ENCODE data around the gene CNTN4. TPM values are rescaled to one million over a fixed set of nuclear protein-coding genes. Genes with fewer than 3 reads are reported as not detected.

CNTN4 gene
- total RNA-seq, 2 experiments from 2014 or later = not detected

DNA sequence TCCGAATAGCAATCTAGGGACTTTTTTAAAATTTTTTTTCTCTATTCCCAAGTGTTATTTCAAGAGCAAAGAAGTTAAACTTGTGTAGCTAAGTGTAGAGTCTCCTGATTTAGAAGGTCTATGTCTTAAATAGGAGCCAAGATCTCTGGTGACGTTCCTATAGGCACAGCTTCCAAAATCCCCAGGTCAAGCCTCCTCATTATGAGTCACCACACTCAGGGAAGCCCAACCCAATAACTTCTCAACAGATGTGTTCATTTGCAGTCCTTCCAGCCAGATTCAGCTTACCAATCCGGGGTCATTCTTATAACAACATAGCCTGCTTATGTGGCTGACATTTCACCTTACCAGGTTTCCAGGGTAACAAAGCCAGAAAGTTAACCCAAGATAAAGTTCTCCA, 741.2 kb downstream of the CNTN4 start:
- no peak overlapping the region for H3K27ac Mint-ChIP-seq
- no peaks in the 10 kb centered on the region for H3K36me3 Mint-ChIP-seq (ENCODE audit: low read depth)
- no peak overlapping the region for H3K4me3 Mint-ChIP-seq
- no peak for ATAC-seq
- no peaks in the 10 kb centered on the region for H3K9me3 Mint-ChIP-seq
- DNase-seq = no peak
- intact Hi-C loops (cut with micrococcal nuclease) = no loop called here
- H3K27me3 Mint-ChIP-seq = no peaks in the 10 kb centered on the region
- CTCF ChIA-PET = no interaction called here
- POLR2A ChIA-PET = no interaction called here
- H3K4me1 Mint-ChIP-seq (ENCODE audit: low read depth) = no peaks in the 10 kb centered on the region
- TF ChIP-seq, protein P1, sequence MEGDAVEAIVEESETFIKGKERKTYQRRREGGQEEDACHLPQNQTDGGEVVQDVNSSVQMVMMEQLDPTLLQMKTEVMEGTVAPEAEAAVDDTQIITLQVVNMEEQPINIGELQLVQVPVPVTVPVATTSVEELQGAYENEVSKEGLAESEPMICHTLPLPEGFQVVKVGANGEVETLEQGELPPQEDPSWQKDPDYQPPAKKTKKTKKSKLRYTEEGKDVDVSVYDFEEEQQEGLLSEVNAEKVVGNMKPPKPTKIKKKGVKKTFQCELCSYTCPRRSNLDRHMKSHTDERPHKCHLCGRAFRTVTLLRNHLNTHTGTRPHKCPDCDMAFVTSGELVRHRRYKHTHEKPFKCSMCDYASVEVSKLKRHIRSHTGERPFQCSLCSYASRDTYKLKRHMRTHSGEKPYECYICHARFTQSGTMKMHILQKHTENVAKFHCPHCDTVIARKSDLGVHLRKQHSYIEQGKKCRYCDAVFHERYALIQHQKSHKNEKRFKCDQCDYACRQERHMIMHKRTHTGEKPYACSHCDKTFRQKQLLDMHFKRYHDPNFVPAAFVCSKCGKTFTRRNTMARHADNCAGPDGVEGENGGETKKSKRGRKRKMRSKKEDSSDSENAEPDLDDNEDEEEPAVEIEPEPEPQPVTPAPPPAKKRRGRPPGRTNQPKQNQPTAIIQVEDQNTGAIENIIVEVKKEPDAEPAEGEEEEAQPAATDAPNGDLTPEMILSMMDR (IDR thresholded peaks at IDR 0.05) = no peak

DNA sequence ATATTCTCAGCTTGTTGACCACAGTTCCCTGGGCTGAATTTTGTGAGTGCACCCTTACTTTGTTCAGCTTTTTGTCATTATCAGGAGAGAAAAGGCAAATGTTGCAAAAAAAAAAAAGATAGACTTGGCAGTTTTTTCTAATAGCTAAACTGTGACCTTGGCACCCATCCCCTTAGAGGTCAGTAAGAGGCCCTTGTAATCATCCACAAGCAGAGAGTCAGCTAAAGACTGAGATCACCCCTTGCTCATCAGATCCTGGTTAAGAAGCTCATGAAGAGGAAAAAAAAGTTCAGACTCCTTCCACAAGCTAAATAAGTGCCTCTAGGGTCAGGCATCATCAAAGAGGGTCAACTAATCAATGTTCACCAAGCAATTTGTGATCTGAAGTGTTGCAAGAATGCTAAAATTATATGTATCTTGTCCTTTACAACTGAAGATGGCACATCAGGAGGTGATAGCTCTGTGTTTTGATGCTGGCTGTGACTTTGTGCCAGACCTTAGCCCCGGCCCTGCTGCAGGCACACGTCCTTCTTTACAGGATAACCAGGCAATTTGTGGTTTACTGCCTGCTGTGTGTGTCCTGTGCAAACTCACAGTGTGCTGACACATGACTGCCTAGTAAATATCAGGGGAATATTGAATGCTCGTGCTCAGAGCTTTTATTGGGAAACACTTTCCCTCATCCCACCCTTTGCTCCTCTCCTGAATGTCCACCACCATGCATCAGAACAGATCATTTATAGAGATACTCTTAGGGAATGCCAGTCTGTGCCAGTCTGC, 748.6 kb downstream of the CNTN4 start:
- H3K36me3 Mint-ChIP-seq (ENCODE audit: low read depth) = no peaks in the 10 kb centered on the region
- TF ChIP-seq, protein P1 (IDR thresholded peaks at IDR 0.05) = no peak
- no peak overlapping the region for H3K4me3 Mint-ChIP-seq
- ChIA-PET POLR2A (no interaction called here), CTCF (interaction anchor here (0.8 kb wide), 1 partner anchor 10 kb away, joined by 4 read pairs; no protein-coding TSS in a partner anchor)
- no peaks in the 10 kb centered on the region for H3K4me1 Mint-ChIP-seq (ENCODE audit: low read depth)
- no peak for ATAC-seq
- H3K27ac Mint-ChIP-seq = no peak overlapping the region
- peaks cover 3% of the 10 kb centered on the region for H3K9me3 Mint-ChIP-seq
- intact Hi-C loops (cut with micrococcal nuclease) = no loop called here
- H3K27me3 Mint-ChIP-seq = no peaks in the 10 kb centered on the region
- no peak for DNase-seq

DNA sequence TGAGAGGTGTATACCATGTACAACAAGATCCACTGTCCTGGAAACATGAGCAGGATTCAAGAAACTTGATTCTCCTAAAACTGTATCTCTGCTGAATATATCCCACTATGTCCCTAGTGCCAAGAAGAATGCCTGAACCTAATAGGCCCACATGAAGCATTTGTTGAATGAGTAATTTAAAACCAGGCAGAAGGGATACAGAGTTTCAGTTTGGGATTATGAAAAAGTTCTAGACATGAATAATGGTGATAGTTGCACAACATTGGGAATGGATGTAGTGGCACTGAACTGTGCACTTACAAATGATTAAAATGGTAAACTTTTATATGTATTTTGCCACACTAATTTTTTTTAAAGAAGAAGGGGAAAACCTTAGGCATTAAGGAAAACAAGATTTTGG, 750.4 kb downstream of the CNTN4 start:
- Mint-ChIP-seq H3K9me3 (peaks cover 3% of the 10 kb centered on the region), H3K36me3 (ENCODE audit: low read depth) (no peaks in the 10 kb centered on the region), H3K27ac (no peak overlapping the region), H3K4me1 (ENCODE audit: low read depth) (no peaks in the 10 kb centered on the region), H3K27me3 (no peaks in the 10 kb centered on the region), H3K4me3 (no peak overlapping the region)
- CTCF ChIA-PET = interaction anchor here (0.6 kb wide), 1 partner anchor 241 kb away, joined by 3 read pairs; no protein-coding TSS in a partner anchor
- POLR2A ChIA-PET = no interaction called here
- ATAC-seq = no peak
- DNase-seq = no peak
- TF ChIP-seq, protein P1 (IDR thresholded peaks at IDR 0.05) = no peak
- intact Hi-C loops (cut with micrococcal nuclease) = no loop called here

DNA sequence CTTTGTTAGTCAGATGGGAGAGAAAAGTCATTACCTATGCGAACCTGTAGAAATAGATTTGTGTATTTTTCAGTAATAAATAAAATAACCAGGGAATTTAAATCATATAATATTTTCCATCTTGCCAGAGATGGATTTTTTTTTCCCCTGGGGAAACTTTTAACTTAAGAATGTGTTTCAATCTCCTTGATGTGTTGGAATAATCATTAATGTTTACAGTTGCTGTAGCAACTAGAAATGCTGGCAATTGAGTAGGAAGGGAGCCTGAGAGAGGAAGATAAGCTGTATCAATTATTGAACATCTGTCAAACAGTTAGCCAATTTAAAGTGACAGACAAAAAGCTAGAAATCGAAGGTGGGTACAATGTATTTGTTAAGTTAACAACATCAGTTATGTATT, 752.0 kb downstream of the CNTN4 start:
- CTCF ChIA-PET = no interaction called here
- Mint-ChIP-seq H3K4me1 (ENCODE audit: low read depth) (no peaks in the 10 kb centered on the region), H3K27ac (no peak overlapping the region), H3K27me3 (no peaks in the 10 kb centered on the region), H3K4me3 (no peak overlapping the region), H3K9me3 (peaks cover under 1% of the 10 kb centered on the region), H3K36me3 (ENCODE audit: low read depth) (no peaks in the 10 kb centered on the region)
- ATAC-seq (no peak), DNase-seq (no peak)
- intact Hi-C loops (cut with micrococcal nuclease) = no loop called here
- TF ChIP-seq, protein P1 (IDR thresholded peaks at IDR 0.05) = no peak
- POLR2A ChIA-PET = no interaction called here

DNA sequence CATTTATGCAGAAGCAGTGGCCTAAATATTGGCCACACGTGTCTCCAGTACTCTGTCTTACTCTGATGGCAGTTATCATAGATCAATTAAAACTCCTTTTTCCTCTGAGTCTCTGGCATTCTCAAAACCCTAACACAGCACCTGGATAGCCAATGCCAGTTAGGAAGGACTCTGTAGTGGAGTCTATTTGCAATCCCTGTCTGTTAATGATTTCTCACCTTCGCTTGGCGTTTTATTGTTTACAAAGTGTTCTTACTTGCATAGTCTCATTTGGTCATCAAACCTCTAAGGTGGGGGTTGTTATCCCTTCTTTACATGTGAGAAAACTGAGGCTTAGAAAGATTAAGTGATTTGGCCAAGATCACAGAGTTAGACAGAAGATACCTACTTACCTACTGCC, 752.7 kb downstream of the CNTN4 start:
- ChIA-PET CTCF (no interaction called here), POLR2A (no interaction called here)
- intact Hi-C loops (cut with micrococcal nuclease) = no loop called here
- TF ChIP-seq, protein P1 (IDR thresholded peaks at IDR 0.05) = no peak
- H3K27me3 Mint-ChIP-seq = no peaks in the 10 kb centered on the region
- no peak for DNase-seq
- no peak overlapping the region for H3K4me3 Mint-ChIP-seq
- H3K9me3 Mint-ChIP-seq = no peaks in the 10 kb centered on the region
- no peak for ATAC-seq
- H3K36me3 Mint-ChIP-seq (ENCODE audit: low read depth) = no peaks in the 10 kb centered on the region
- H3K27ac Mint-ChIP-seq = no peak overlapping the region
- no peaks in the 10 kb centered on the region for H3K4me1 Mint-ChIP-seq (ENCODE audit: low read depth)
